ENCODE data around the gene RNF222.

Gene RNF222

GRCh38 chr17:8360751-8361150, 36.9 kb downstream of the RNF222 start:
- no peaks in the 10 kb centered on the region for H3K36me3 ChIP-seq (ENCODE audit: control insufficient read depth, insufficient read depth, low read length)
- H3K27me3 ChIP-seq (replicated peaks; ENCODE audit: control insufficient read depth, insufficient read depth, low read length): no peaks in the 10 kb centered on the region
- no peak overlapping the region for H3K4me3 ChIP-seq (replicated peaks; ENCODE audit: low read depth, low read length)
- DNase-seq (ENCODE audit: extremely low read depth, insufficient read length): no peak
- TF ChIP-seq CTCF (IDR thresholded peaks at IDR 0.05; ENCODE audit: insufficient read depth, low read length, poor library complexity, severe bottlenecking): no peak

GRCh38 chr17:8360260-8360659, 37.4 kb downstream of the RNF222 start:
- TF ChIP-seq CTCF (IDR thresholded peaks at IDR 0.05; ENCODE audit: insufficient read depth, low read length, poor library complexity, severe bottlenecking): no peak
- DNase-seq (ENCODE audit: extremely low read depth, insufficient read length): no peak
- Histone ChIP-seq H3K36me3 (ENCODE audit: control insufficient read depth, insufficient read depth, low read length) (no peaks in the 10 kb centered on the region), H3K4me3 (replicated peaks; ENCODE audit: low read depth, low read length) (no peak overlapping the region), H3K27me3 (replicated peaks; ENCODE audit: control insufficient read depth, insufficient read depth, low read length) (no peaks in the 10 kb centered on the region)

- no peak for DNase-seq (ENCODE audit: extremely low read depth, insufficient read length)
- Histone ChIP-seq H3K27me3 (replicated peaks; ENCODE audit: control insufficient read depth, insufficient read depth, low read length) (no peaks in the 10 kb centered on the region), H3K36me3 (ENCODE audit: control insufficient read depth, insufficient read depth, low read length) (no peaks in the 10 kb centered on the region), H3K4me3 (replicated peaks; ENCODE audit: low read depth, low read length) (no peak overlapping the region)
- no peak for TF ChIP-seq CTCF (IDR thresholded peaks at IDR 0.05; ENCODE audit: insufficient read depth, low read length, poor library complexity, severe bottlenecking)
These were observed 37.9 kb downstream of the RNF222 start for GRCh38 chr17:8359769-8360168.

- no peak for DNase-seq (ENCODE audit: extremely low read depth, insufficient read length)
- no peaks in the 10 kb centered on the region for H3K27me3 ChIP-seq (replicated peaks; ENCODE audit: control insufficient read depth, insufficient read depth, low read length)
- TF ChIP-seq CTCF (IDR thresholded peaks at IDR 0.05; ENCODE audit: insufficient read depth, low read length, poor library complexity, severe bottlenecking): no peak
- no peak overlapping the region for H3K4me3 ChIP-seq (replicated peaks; ENCODE audit: low read depth, low read length)
- H3K36me3 ChIP-seq (ENCODE audit: control insufficient read depth, insufficient read depth, low read length): no peaks in the 10 kb centered on the region
These were observed 39.7 kb downstream of the RNF222 start for GRCh38 chr17:8357910-8358309.

- Histone ChIP-seq H3K36me3 (ENCODE audit: control insufficient read depth, insufficient read depth, low read length) (no peaks in the 10 kb centered on the region), H3K27me3 (replicated peaks; ENCODE audit: control insufficient read depth, insufficient read depth, low read length) (no peaks in the 10 kb centered on the region), H3K4me3 (replicated peaks; ENCODE audit: low read depth, low read length) (no peak overlapping the region)
- DNase-seq (ENCODE audit: extremely low read depth, insufficient read length): no peak
- no peak for TF ChIP-seq CTCF (IDR thresholded peaks at IDR 0.05; ENCODE audit: insufficient read depth, low read length, poor library complexity, severe bottlenecking)
These were observed 43.4 kb downstream of the RNF222 start for GRCh38 chr17:8354236-8354635.

GRCh38 chr17:8353736-8354135, 43.9 kb downstream of the RNF222 start:
- TF ChIP-seq CTCF (IDR thresholded peaks at IDR 0.05; ENCODE audit: insufficient read depth, low read length, poor library complexity, severe bottlenecking): no peak
- Histone ChIP-seq H3K27me3 (replicated peaks; ENCODE audit: control insufficient read depth, insufficient read depth, low read length) (no peaks in the 10 kb centered on the region), H3K4me3 (replicated peaks; ENCODE audit: low read depth, low read length) (no peak overlapping the region), H3K36me3 (ENCODE audit: control insufficient read depth, insufficient read depth, low read length) (no peaks in the 10 kb centered on the region)
- no peak for DNase-seq (ENCODE audit: extremely low read depth, insufficient read length)
